OCI-LY1 (cell line): ENCODE results near the gene MILR1.
A peak's percentile ranks its signal among the peaks of the same experiment; 100 is the strongest.

Experiments
- CTCF ChIP-seq: fragments of 200-600 bp; sonication (generic), shearing (Covaris generic); IDR thresholded peaks from 2 replicates; pipeline ENCODE4 v1.5.1; 2017; ENCODE audit warnings: mild to moderate bottlenecking, antibody characterized with exemption, low read length, moderate library complexity, mixed read lengths
- EZH2 ChIP-seq: fragments of 200-600 bp; sonication (generic), shearing (Covaris generic); IDR thresholded peaks from 2 replicates; pipeline ENCODE4 v1.8.0; 2017; ENCODE audit warnings: borderline replicate concordance, mixed run types, mild to moderate bottlenecking, antibody characterized with exemption, low read length, moderate library complexity, mixed read lengths

- TF ChIP-seq CTCF (peak; percentile 71), EZH2 (no peak)
These were observed 42.3 kb downstream of the MILR1 start for GRCh38 chr17:64491034-64491860.
